ENCODE measurements around the gene PAK1IP1.

PAK1IP1 gene

GRCh38 chr6:10694302-10695085 lies at the start of gene PAK1IP1, which contains the start of gene C6orf52 (continued):
- TF ChIP-seq ZBTB1 (tag by site-specific recombination; IDR thresholded peaks at IDR 0.05): no peak

GRCh38 chr6:10655508-10656055 lies 39.2 kb upstream of the PAK1IP1 start:
- no peak for TF ChIP-seq ZNF169 (tag by site-specific recombination; IDR thresholded peaks at IDR 0.05)
- TF ChIP-seq ZNF18 (tag by site-specific recombination; IDR thresholded peaks at IDR 0.05): no peak
- TF ChIP-seq ZNF24 (tag by site-specific recombination; IDR thresholded peaks at IDR 0.05): no peak
- no peak for TF ChIP-seq ZNF148 (tag by site-specific recombination; IDR thresholded peaks at IDR 0.05; ENCODE audit: borderline replicate concordance)
- no peak for TF ChIP-seq ZNF510 (tag by site-specific recombination; IDR thresholded peaks at IDR 0.05; ENCODE audit: insufficient replicate concordance)
- TF ChIP-seq MZF1 (tag by site-specific recombination; IDR thresholded peaks at IDR 0.05; ENCODE audit: borderline replicate concordance): no peak
- no peak for TF ChIP-seq TRIM28 (IDR thresholded peaks at IDR 0.05; ENCODE audit: borderline replicate concordance, low read length)
- TF ChIP-seq ZNF791 (tag by site-specific recombination; IDR thresholded peaks at IDR 0.05): no peak
- no peak for TF ChIP-seq SCRT2 (tag by site-specific recombination; IDR thresholded peaks at IDR 0.05)
- TF ChIP-seq ZIC2 (tag by site-specific recombination; IDR thresholded peaks at IDR 0.05): no peak
- TF ChIP-seq BCL11B (tag by site-specific recombination; IDR thresholded peaks at IDR 0.05; ENCODE audit: low read depth): no peak
- TF ChIP-seq ZNF140 (tag by site-specific recombination; IDR thresholded peaks at IDR 0.05): no peak
- TF ChIP-seq SP3 (tag by site-specific recombination; IDR thresholded peaks at IDR 0.05): no peak
- TF ChIP-seq PATZ1 (tag by site-specific recombination; IDR thresholded peaks at IDR 0.05): no peak
- no peak for TF ChIP-seq ZNF501 (tag by site-specific recombination; IDR thresholded peaks at IDR 0.05)
- Histone ChIP-seq H3K4me3 (ENCODE audit: low read depth, low read length) (no peak overlapping the region), H3K36me3 (ENCODE audit: control insufficient read depth in 2 of 2, insufficient read depth in 1 of 2, low read length in 2 of 2) (no peaks in the 10 kb centered on the region), H3K27ac (ENCODE audit: extremely low read depth, low read depth, low read length) (no peak overlapping the region), H3K4me1 (ENCODE audit: control insufficient read depth, insufficient read depth, low read length) (no peaks in the 10 kb centered on the region), H3K9me3 (ENCODE audit: control insufficient read depth, insufficient read depth, low read depth, low read length) (no peaks in the 10 kb centered on the region)
- POLR2A ChIA-PET: interaction anchor here (0.6 kb wide), 1 partner anchor 44 kb away, joined by 8 read pairs; no protein-coding TSS in a partner anchor
- CTCF ChIA-PET: interaction anchor here (0.8 kb wide), 1 partner anchor 145 kb away, joined by 3 read pairs; no protein-coding TSS in a partner anchor

Data from HEK293 (cell line).